NCI-H2227 (cell line): Measurements from ENCODE around the gene SENP5.

ENCODE experiments used
- DNase-seq: peaks from one replicate; lab custom pipeline; 2025; ENCODE audit not compliant: unreplicated experiment; lab: John Stamatoyannopoulos, UW

SENP5 gene

GRCh38 chr3:196967412-196968232 is 99.9 kb downstream of the SENP5 start:
- DNase-seq, result no peak

GRCh38 chr3:196968233-196969133 is 100.8 kb downstream of the SENP5 start, which contains the start of gene PIGZ:
TSS of gene PIGZ (minus strand) at chr3:196968833. CDS start at chr3:196952031, 16,802 bp downstream.
- DNase-seq, result peak; percentile 78

- DNase-seq, result peak; percentile 37
Measured at GRCh38 chr3:196969134-196969659, 101.5 kb downstream of the SENP5 start.

- peak; percentile 68 for DNase-seq
Measured at GRCh38 chr3:196969660-196970546, 102.2 kb downstream of the SENP5 start.

GRCh38 chr3:196970547-196971093 is 102.9 kb downstream of the SENP5 start:
- no peak for DNase-seq

- no peak for DNase-seq
Measured at GRCh38 chr3:196971094-196971698, 103.5 kb downstream of the SENP5 start.

- no peak for DNase-seq
Measured at GRCh38 chr3:196974661-196975060, 106.9 kb downstream of the SENP5 start.

GRCh38 chr3:196975349-196975748 is 107.6 kb downstream of the SENP5 start:
- DNase-seq, result no peak

- DNase-seq, result no peak
Measured at GRCh38 chr3:196976941-196977340, 109.2 kb downstream of the SENP5 start.

- DNase-seq, result no peak
Measured at GRCh38 chr3:196979545-196979944, 111.8 kb downstream of the SENP5 start.

GRCh38 chr3:196981657-196982056 is 113.9 kb downstream of the SENP5 start:
- no peak for DNase-seq

- DNase-seq, result no peak
Measured at GRCh38 chr3:196983186-196983585, 115.5 kb downstream of the SENP5 start.
